Endothelial cell of umbilical vein (primary cell): ENCODE measurements around the gene OR4E2.

Source experiments
- EZH2 ChIP-seq: IDR thresholded peaks from 2 replicates; pipeline ENCODE4 v1.6.1; 2012; ENCODE audit warnings: borderline replicate concordance, low read depth, mild to moderate bottlenecking, moderate library complexity, low read length, inconsistent platforms; ENCODE audit not compliant: severe bottlenecking
- GATA2 ChIP-seq: IDR thresholded peaks from 2 replicates; pipeline ENCODE4 v1.7.0; 2011; ENCODE audit warnings: low read depth, mild to moderate bottlenecking, moderate library complexity, mixed read lengths, low read length; ENCODE audit not compliant: insufficient read length, insufficient read depth
- JUN ChIP-seq: IDR thresholded peaks from 2 replicates; pipeline ENCODE4 v1.6.1; 2011; ENCODE audit warnings: borderline replicate concordance, low read depth; ENCODE audit not compliant: insufficient read length, insufficient read depth
- MYC ChIP-seq: IDR thresholded peaks from one replicate; pipeline ENCODE4 v1.6.1; 2011; ENCODE audit warnings: mild to moderate bottlenecking, low read depth, low read length
- POLR2A ChIP-seq: IDR thresholded peaks from 2 replicates; pipeline ENCODE4 v1.6.1; 2012; ENCODE audit warnings: low read depth, mild to moderate bottlenecking, control low read depth, low read length
- POLR2AphosphoS5 ChIP-seq: IDR thresholded peaks from 2 replicates; pipeline ENCODE4 v1.6.1; 2012; ENCODE audit warnings: low read depth, mild to moderate bottlenecking, control low read depth, low read length, moderate library complexity; ENCODE audit not compliant: insufficient read depth
- TF ChIP-seq, protein P1 (sequence below), 2 donors: IDR thresholded peaks; 1 replicate in 1 of 2; 2 replicates in 1 of 2; pipeline ENCODE4 v1.5.1; 2011; ENCODE audit warnings: low read length in 2 of 2, mild to moderate bottlenecking in 2 of 2, moderate library complexity in 2 of 2, control low read depth in 1 of 2, inconsistent platforms in 1 of 2, low read depth in 1 of 2; ENCODE audit not compliant: insufficient read depth in 1 of 2; ENCODE audit errors: extremely low read depth in 1 of 2
- TF ChIP-seq, protein P2 (sequence below): IDR thresholded peaks from 2 replicates; pipeline ENCODE4 v1.6.1; 2011; ENCODE audit not compliant: insufficient read depth, insufficient read length

DNA sequence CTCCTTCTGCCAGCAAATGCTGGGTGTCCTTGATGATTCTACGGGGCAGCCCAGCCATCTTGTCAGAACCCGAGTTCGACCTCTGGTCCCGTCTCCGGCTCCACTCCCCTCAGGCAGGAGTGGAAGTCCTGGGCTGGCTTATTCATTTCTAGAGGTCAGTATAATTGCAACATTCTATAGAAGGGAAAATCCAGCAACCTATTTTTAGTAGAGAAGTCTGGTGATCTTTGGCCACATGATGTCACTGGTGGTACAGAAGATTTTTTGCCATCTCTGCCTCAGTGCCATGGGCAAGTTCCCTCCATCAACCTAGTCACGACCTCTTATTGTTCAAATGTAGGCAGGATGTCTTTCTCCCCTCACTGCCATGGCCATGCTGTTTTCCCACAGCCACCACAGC, 41.3 kb upstream of the OR4E2 start:
- TF ChIP-seq, protein P1, sequence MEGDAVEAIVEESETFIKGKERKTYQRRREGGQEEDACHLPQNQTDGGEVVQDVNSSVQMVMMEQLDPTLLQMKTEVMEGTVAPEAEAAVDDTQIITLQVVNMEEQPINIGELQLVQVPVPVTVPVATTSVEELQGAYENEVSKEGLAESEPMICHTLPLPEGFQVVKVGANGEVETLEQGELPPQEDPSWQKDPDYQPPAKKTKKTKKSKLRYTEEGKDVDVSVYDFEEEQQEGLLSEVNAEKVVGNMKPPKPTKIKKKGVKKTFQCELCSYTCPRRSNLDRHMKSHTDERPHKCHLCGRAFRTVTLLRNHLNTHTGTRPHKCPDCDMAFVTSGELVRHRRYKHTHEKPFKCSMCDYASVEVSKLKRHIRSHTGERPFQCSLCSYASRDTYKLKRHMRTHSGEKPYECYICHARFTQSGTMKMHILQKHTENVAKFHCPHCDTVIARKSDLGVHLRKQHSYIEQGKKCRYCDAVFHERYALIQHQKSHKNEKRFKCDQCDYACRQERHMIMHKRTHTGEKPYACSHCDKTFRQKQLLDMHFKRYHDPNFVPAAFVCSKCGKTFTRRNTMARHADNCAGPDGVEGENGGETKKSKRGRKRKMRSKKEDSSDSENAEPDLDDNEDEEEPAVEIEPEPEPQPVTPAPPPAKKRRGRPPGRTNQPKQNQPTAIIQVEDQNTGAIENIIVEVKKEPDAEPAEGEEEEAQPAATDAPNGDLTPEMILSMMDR (IDR thresholded peaks at IDR 0.05; ENCODE audit: extremely low read depth in 1 of 2, insufficient read depth in 1 of 2, low read depth in 1 of 2, low read length in 2 of 2) = no peak
- TF ChIP-seq POLR2A = no peak
- TF ChIP-seq EZH2 = no peak
- TF ChIP-seq POLR2AphosphoS5 = no peak
- TF ChIP-seq JUN = no peak
- TF ChIP-seq, protein P2, sequence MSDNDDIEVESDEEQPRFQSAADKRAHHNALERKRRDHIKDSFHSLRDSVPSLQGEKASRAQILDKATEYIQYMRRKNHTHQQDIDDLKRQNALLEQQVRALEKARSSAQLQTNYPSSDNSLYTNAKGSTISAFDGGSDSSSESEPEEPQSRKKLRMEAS = no peak
- TF ChIP-seq MYC = no peak
- TF ChIP-seq GATA2 = no peak
